ENCODE data around the gene COQ5. TPM values are rescaled to one million over a fixed set of nuclear protein-coding genes. Genes with fewer than 3 reads are reported as not detected.
A peak's percentile ranks its signal among the peaks of the same experiment; 100 is the strongest.

Gene COQ5
- total RNA-seq, 1 experiment from 2014 or later: 31.5 TPM

DNA sequence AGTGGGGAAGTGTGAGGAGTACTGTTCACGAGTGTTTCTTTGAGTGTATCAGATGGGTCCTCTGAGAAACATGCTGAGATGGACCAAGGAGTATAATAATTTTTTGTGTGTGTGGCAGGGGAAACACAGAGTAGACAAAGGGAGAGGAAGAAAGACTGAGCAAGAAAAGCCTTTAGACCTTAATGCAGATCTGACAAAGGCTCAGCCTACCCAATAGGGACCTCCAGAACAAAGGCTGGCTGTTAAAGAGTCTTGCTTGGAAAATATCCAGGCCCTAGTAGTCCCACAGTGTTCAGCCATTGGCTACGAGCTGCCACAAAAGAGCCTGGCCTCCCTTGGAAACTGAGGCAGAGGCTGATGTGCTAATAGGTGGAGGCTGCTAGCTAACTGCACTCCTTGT lies 13.5 kb downstream of the COQ5 start:
- Histone ChIP-seq H2AFZ (ENCODE audit: low read length) (no peak overlapping the region), H3K27ac (ENCODE audit: low read length) (no peak overlapping the region), H3K36me3 (ENCODE audit: insufficient read depth, low read length) (peaks cover 5% of the 10 kb centered on the region; the same call in 1 of the 2 replicates), H3K4me3 (ENCODE audit: low read length) (no peak overlapping the region), H3K79me2 (ENCODE audit: low read length) (no peaks in the 10 kb centered on the region), H4K20me1 (ENCODE audit: insufficient read depth, low read depth, low read length) (no peaks in the 10 kb centered on the region), H3K4me1 (ENCODE audit: low read length) (no peaks in the 10 kb centered on the region), H3K4me2 (ENCODE audit: low read depth, low read length, poor library complexity, severe bottlenecking) (no peak overlapping the region), H3K9ac (ENCODE audit: low read length) (no peak overlapping the region), H3K9me2 (replicated peaks; ENCODE audit: insufficient read depth, low read length) (no peaks in the 10 kb centered on the region), H3K27me3 (ENCODE audit: low read length) (no peaks in the 10 kb centered on the region), H3K9me3 (ENCODE audit: low read length) (no peaks in the 10 kb centered on the region)
- DNase-seq: no peak

DNA sequence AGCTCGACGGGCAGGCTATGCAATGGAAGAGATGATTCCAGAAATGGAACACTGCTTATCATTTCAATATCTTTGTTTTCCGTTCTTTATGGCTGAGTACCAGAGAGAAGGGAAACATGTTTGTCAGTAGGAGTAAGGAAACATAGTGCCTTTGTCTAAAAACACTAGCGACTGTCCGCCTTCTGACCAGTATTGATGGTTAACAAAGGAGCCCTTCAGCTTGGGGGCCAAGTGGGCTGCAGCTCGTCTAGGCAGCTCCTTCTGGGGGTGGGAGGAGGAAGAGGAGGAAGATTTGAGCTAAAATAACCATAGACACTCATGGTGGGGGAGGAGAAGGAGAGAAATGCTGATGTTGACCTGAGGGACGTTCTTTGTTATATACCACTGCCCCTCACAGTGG lies 15.0 kb downstream of the COQ5 start:
- no peak overlapping the region for H2AFZ ChIP-seq (ENCODE audit: low read length)

DNA sequence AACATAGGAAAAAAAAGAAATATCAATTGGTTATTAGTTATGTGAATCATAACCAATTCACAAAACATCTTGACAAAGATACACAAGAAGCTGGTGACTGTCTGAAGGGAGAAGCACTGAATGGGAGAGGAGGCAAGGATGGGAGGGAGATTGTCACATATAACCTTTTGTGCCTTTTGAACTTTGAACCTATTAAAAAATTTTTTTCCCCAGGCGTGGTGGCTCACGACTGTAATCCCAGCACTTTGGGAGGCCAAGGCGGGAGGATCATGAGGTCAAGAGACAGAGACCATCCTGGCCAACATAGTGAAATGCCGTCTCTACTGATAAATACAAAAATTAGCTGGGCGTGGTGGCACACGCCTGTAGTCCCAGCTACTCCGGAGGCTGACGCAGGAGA lies 20.4 kb downstream of the COQ5 start:
- Histone ChIP-seq H3K36me3 (ENCODE audit: insufficient read depth, low read length) (no peaks in the 10 kb centered on the region), H3K27me3 (ENCODE audit: low read length) (no peaks in the 10 kb centered on the region), H3K9me3 (ENCODE audit: low read length) (no peaks in the 10 kb centered on the region), H3K79me2 (ENCODE audit: low read length) (no peaks in the 10 kb centered on the region), H3K4me3 (ENCODE audit: low read length) (no peak overlapping the region), H3K9me2 (replicated peaks; ENCODE audit: insufficient read depth, low read length) (no peaks in the 10 kb centered on the region), H3K4me2 (ENCODE audit: low read depth, low read length, poor library complexity, severe bottlenecking) (no peak overlapping the region), H3K9ac (ENCODE audit: low read length) (no peak overlapping the region), H3K27ac (ENCODE audit: low read length) (no peak overlapping the region), H4K20me1 (ENCODE audit: insufficient read depth, low read depth, low read length) (no peaks in the 10 kb centered on the region), H2AFZ (ENCODE audit: low read length) (no peak overlapping the region), H3K4me1 (ENCODE audit: low read length) (no peaks in the 10 kb centered on the region)
- no peak for DNase-seq

More for the DNA sequence above, 15.0 kb downstream of the COQ5 start:
- no peaks in the 10 kb centered on the region for H3K9me2 ChIP-seq (replicated peaks; ENCODE audit: insufficient read depth, low read length)
- no peaks in the 10 kb centered on the region for H4K20me1 ChIP-seq (ENCODE audit: insufficient read depth, low read depth, low read length)
- H3K4me2 ChIP-seq (ENCODE audit: low read depth, low read length, poor library complexity, severe bottlenecking): no peak overlapping the region
- no peaks in the 10 kb centered on the region for H3K27me3 ChIP-seq (ENCODE audit: low read length)
- no peak overlapping the region for H3K9ac ChIP-seq (ENCODE audit: low read length)
- no peak overlapping the region for H3K4me3 ChIP-seq (ENCODE audit: low read length)
- DNase-seq: no peak
- no peak overlapping the region for H3K27ac ChIP-seq (ENCODE audit: low read length)
- no peaks in the 10 kb centered on the region for H3K9me3 ChIP-seq (ENCODE audit: low read length)
- no peaks in the 10 kb centered on the region for H3K79me2 ChIP-seq (ENCODE audit: low read length)
- peaks cover 5% of the 10 kb centered on the region; the same call in 1 of the 2 replicates for H3K36me3 ChIP-seq (ENCODE audit: insufficient read depth, low read length)
- no peaks in the 10 kb centered on the region for H3K4me1 ChIP-seq (ENCODE audit: low read length)

DNA sequence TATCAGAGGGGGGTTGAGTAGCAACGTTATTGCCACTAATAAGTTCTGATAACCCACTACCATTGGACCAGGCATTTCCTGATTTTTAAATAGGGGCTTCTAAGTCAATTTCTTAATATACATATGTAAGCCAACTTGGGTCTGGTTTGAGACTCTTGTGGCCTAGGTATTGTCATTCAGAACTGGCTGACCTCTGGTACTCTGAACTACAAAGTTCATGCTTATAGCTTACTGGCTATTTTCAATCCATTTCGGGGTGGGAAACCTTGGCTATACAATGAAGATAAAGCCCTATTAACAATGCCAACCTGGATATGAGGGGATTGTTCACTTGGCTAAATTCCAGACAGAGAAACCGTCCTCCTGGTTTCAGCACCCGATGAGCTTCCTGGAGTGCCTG lies 24.4 kb downstream of the COQ5 start:
- H3K9ac ChIP-seq (ENCODE audit: low read length): no peak overlapping the region
- H3K4me2 ChIP-seq (ENCODE audit: low read depth, low read length, poor library complexity, severe bottlenecking): no peak overlapping the region
- DNase-seq: no peak
- no peaks in the 10 kb centered on the region for H3K79me2 ChIP-seq (ENCODE audit: low read length)
- H3K4me3 ChIP-seq (ENCODE audit: low read length): no peak overlapping the region
- no peaks in the 10 kb centered on the region for H3K27me3 ChIP-seq (ENCODE audit: low read length)
- H4K20me1 ChIP-seq (ENCODE audit: insufficient read depth, low read depth, low read length): no peaks in the 10 kb centered on the region
- H3K9me2 ChIP-seq (replicated peaks; ENCODE audit: insufficient read depth, low read length): no peaks in the 10 kb centered on the region
- H2AFZ ChIP-seq (ENCODE audit: low read length): no peak overlapping the region
- no peaks in the 10 kb centered on the region; the same call in 1 of the 2 replicates for H3K36me3 ChIP-seq (ENCODE audit: insufficient read depth, low read length)
- no peak overlapping the region for H3K27ac ChIP-seq (ENCODE audit: low read length)
- no peaks in the 10 kb centered on the region for H3K9me3 ChIP-seq (ENCODE audit: low read length)
- no peaks in the 10 kb centered on the region for H3K4me1 ChIP-seq (ENCODE audit: low read length)

DNA sequence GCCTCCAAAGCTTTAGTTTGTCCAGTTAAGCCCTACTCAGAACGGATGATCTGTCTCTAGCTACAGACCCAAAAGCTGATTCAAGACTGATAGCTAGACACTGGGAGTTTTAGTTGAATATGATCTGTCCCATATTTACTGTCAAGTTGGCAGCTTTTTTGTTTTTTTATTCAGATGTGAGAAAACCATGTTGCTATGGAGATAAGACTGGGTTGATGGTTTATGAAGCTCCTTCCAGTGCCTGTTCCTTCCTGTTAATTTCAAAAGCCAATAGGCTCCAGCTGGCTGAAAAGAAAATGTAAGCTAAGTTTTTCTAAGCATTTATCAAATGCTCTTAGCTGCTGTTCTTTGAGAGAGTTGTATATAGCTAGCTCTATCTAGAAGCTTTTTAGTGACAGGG lies 28.4 kb downstream of the COQ5 start:
- no peak overlapping the region for H3K4me3 ChIP-seq (ENCODE audit: low read length)
- H3K9me3 ChIP-seq (ENCODE audit: low read length): no peaks in the 10 kb centered on the region
- H3K9ac ChIP-seq (ENCODE audit: low read length): no peak overlapping the region
- peaks cover 19% of the 10 kb centered on the region for H3K79me2 ChIP-seq (ENCODE audit: low read length)
- no peaks in the 10 kb centered on the region for H3K27me3 ChIP-seq (ENCODE audit: low read length)
- no peak overlapping the region for H2AFZ ChIP-seq (ENCODE audit: low read length)
- no peaks in the 10 kb centered on the region for H3K9me2 ChIP-seq (replicated peaks; ENCODE audit: insufficient read depth, low read length)
- peaks cover 16% of the 10 kb centered on the region for H4K20me1 ChIP-seq (ENCODE audit: insufficient read depth, low read depth, low read length)
- H3K4me2 ChIP-seq (ENCODE audit: low read depth, low read length, poor library complexity, severe bottlenecking): no peak overlapping the region
- peaks cover 10% of the 10 kb centered on the region for H3K4me1 ChIP-seq (ENCODE audit: low read length)
- no peak for DNase-seq
- no peak overlapping the region for H3K27ac ChIP-seq (ENCODE audit: low read length)
- peaks cover 15% of the 10 kb centered on the region; the same call in 1 of the 2 replicates for H3K36me3 ChIP-seq (ENCODE audit: insufficient read depth, low read length)

DNA sequence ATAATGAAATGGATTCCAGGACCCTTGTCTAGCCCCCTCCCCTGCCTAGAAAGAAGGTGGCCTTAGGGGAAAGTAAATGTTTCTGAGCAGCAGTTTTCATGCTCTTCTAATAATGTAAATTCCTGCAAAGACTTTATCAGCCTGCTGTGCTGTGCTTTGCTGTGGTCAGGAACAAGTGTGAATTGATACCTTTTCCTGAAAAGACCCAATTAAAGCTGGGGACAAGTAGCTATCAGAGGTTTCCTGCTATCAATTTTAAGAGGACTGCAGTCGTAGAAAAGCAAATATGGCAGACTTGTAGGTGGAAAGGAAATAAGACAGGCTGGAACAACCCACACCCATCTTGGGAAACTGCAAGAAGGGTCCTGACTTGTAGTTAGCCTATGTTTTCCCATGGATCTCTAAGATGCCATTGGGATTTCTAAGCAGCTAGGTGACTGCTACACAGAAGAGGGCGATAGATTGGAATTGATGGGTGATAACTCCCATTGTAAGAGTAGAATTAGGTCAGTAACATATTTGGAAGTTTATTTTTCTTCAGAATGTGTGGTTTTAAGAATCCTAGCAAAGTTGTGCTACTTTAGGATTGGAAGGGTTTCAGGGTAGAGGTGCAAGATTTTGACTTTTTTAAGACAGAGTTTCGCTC lies 30.0 kb downstream of the COQ5 start:
- H3K27ac ChIP-seq (ENCODE audit: low read length): no peak overlapping the region
- H3K9ac ChIP-seq (ENCODE audit: low read length): no peak overlapping the region
- peaks cover 15% of the 10 kb centered on the region; the same call in 1 of the 2 replicates for H3K36me3 ChIP-seq (ENCODE audit: insufficient read depth, low read length)
- peaks cover 19% of the 10 kb centered on the region for H3K4me1 ChIP-seq (ENCODE audit: low read length)
- no peak for DNase-seq
- peaks cover 16% of the 10 kb centered on the region for H4K20me1 ChIP-seq (ENCODE audit: insufficient read depth, low read depth, low read length)
- peaks cover 19% of the 10 kb centered on the region for H3K79me2 ChIP-seq (ENCODE audit: low read length)
- no peaks in the 10 kb centered on the region for H3K9me3 ChIP-seq (ENCODE audit: low read length)
- H3K4me2 ChIP-seq (ENCODE audit: low read depth, low read length, poor library complexity, severe bottlenecking): no peak overlapping the region
- H3K27me3 ChIP-seq (ENCODE audit: low read length): no peaks in the 10 kb centered on the region
- H3K9me2 ChIP-seq (replicated peaks; ENCODE audit: insufficient read depth, low read length): no peaks in the 10 kb centered on the region
- H2AFZ ChIP-seq (ENCODE audit: low read length): no peak overlapping the region
- no peak overlapping the region for H3K4me3 ChIP-seq (ENCODE audit: low read length)

DNA sequence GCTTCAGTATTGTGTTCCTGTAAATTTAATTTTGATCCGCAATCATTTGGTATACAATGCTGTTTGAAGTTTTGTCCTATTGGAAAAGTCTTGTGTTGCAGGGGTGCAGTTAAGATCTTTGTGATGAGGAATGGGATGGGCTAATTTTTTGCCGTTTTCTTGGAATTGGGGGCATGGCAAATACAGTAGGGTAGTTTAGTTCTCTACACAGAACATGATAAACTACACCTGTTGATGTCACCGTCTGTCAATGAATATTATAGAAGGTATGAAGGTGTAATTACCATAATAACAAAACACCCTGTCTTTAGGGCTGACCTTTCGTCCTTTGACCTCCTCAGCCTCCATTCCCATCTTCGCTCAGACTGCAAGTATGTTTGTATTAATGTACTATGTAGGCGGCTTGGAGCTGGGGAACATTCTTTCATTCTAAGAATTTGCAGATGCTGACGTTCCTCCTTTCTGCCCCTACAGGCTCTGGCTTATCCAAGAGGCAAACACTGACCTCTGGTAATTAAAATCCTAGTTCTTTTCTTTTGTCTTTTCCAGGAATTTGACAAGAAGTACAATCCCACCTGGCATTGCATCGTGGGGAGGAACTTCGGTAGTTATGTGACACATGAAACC lies 31.3 kb downstream of the COQ5 start:
- Histone ChIP-seq H3K4me1 (ENCODE audit: low read length) (peaks cover 19% of the 10 kb centered on the region), H3K27ac (ENCODE audit: low read length) (peak overlapping the region; percentile 86), H4K20me1 (ENCODE audit: insufficient read depth, low read depth, low read length) (peaks cover 16% of the 10 kb centered on the region), H3K4me3 (ENCODE audit: low read length) (peak overlapping the region; percentile 96), H3K9me2 (replicated peaks; ENCODE audit: insufficient read depth, low read length) (no peaks in the 10 kb centered on the region), H3K79me2 (ENCODE audit: low read length) (peaks cover 19% of the 10 kb centered on the region), H3K9ac (ENCODE audit: low read length) (peak overlapping the region; percentile 96), H3K27me3 (ENCODE audit: low read length) (no peaks in the 10 kb centered on the region), H3K36me3 (ENCODE audit: insufficient read depth, low read length) (peaks cover 15% of the 10 kb centered on the region; the same call in 1 of the 2 replicates), H3K4me2 (ENCODE audit: low read depth, low read length, poor library complexity, severe bottlenecking) (peak overlapping the region; percentile 94), H2AFZ (ENCODE audit: low read length) (no peak overlapping the region), H3K9me3 (ENCODE audit: low read length) (no peaks in the 10 kb centered on the region)
- DNase-seq: no peak

DNA sequence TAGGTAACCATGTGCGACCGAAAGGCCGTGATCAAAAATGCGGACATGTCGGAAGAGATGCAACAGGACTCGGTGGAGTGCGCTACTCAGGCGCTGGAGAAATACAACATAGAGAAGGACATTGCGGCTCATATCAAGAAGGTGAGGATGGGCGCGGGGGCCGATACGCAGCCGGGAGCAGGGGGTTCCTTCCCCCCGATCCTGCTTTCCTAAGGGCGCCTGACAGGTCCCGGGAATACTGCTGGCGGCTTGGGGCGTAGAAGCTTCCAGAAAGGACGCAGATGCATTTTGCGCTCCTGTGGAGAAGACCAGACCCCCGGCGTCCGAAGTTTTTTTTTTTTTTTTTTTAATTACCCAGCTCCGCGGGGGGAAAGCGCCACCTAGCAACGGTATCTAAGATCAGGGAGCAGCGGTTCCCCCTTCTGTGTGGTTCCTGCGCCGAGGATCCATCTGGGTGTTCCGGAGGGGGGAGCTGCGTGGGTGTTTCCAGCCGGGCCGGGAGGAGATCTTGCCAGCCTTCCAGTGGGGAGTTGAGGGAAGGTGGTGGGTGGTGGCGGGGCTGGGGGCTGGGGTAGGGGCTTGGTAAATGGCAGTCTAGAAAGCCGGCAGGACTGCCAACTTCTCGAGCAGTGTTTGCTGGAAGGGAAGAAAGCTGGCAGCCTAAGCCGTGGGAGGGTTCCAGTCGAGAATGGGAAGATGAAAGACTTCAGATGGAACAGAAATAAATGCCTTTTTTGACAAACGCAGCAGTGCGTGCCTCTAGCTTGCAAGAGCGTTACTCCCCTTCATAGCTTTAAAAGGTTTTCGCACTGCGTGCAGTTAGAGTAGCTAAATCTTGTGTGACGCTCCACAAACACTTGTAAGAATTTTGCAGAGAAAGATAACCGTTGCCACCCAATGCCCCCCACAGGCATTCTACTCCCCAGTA lies 32.3 kb downstream of the COQ5 start:
- Histone ChIP-seq H3K4me3 (ENCODE audit: low read length) (peak overlapping the region; percentile 96), H3K79me2 (ENCODE audit: low read length) (peaks cover 19% of the 10 kb centered on the region), H3K9ac (ENCODE audit: low read length) (peak overlapping the region; percentile 96), H3K9me3 (ENCODE audit: low read length) (no peaks in the 10 kb centered on the region), H3K4me1 (ENCODE audit: low read length) (peaks cover 19% of the 10 kb centered on the region), H3K36me3 (ENCODE audit: insufficient read depth, low read length) (peaks cover 15% of the 10 kb centered on the region; the same call in 1 of the 2 replicates), H3K27me3 (ENCODE audit: low read length) (no peaks in the 10 kb centered on the region), H3K9me2 (replicated peaks; ENCODE audit: insufficient read depth, low read length) (no peaks in the 10 kb centered on the region), H3K4me2 (ENCODE audit: low read depth, low read length, poor library complexity, severe bottlenecking) (peak overlapping the region; percentile 94), H4K20me1 (ENCODE audit: insufficient read depth, low read depth, low read length) (peaks cover 16% of the 10 kb centered on the region), H2AFZ (ENCODE audit: low read length) (no peak overlapping the region), H3K27ac (ENCODE audit: low read length) (peak overlapping the region; percentile 86)
- peak; percentile 80 for DNase-seq
